DND-41 (cell line): Measurements from ENCODE around the gene TCF20.

Experiments used
- ATAC-seq: fragments of 200-7000 bp; cut with Tn5 transposase; 3 replicates; pipeline ENCODE4 v1.9.1; 2021; ENCODE audit warnings: low read depth; ENCODE audit not compliant: insufficient read depth
- DNase-seq: peaks from one replicate; pipeline ENCODE4 v3.0.0-alpha.2; 2020
- H2AFZ ChIP-seq: 2 replicates; pipeline ENCODE4 v1.6.0; 2012; ENCODE audit warnings: low read depth, low read length
- H3K27ac ChIP-seq: 2 replicates; pipeline ENCODE4 v1.5.1; 2012; ENCODE audit warnings: low read length, inconsistent platforms
- H3K27me3 ChIP-seq: fragments of 200-600 bp; sonication (generic); 2 replicates; pipeline ENCODE4 v1.6.0; 2012; ENCODE audit warnings: low read length, mild to moderate bottlenecking, inconsistent platforms; ENCODE audit not compliant: insufficient read depth, poor library complexity
- H3K36me3 ChIP-seq: 2 replicates; pipeline ENCODE4 v1.5.1; 2012; ENCODE audit warnings: low read length, inconsistent platforms; ENCODE audit not compliant: insufficient read depth
- H3K4me1 ChIP-seq: 2 replicates; pipeline ENCODE4 v1.5.1; 2012; ENCODE audit warnings: mild to moderate bottlenecking, low read length; ENCODE audit not compliant: insufficient read depth
- H3K4me2 ChIP-seq: 2 replicates; pipeline ENCODE4 v1.6.0; 2012; ENCODE audit warnings: mild to moderate bottlenecking, moderate library complexity, low read length, inconsistent platforms; ENCODE audit not compliant: insufficient read depth
- H3K4me3 ChIP-seq, 2 experiments: fragments of 200-600 bp in 1 of 2; shearing (Covaris generic) in 1 of 2; 2 replicates each; pipeline ENCODE4 v1.5.1; 2012 to 2016; ENCODE audit warnings: inconsistent platforms in 2 of 2, low read length in 2 of 2, mild to moderate bottlenecking in 2 of 2, low read depth in 1 of 2, moderate library complexity in 1 of 2
- H3K79me2 ChIP-seq: 2 replicates; pipeline ENCODE4 v1.6.0; 2012; ENCODE audit warnings: low read length, inconsistent platforms; ENCODE audit not compliant: insufficient read depth
- H3K9ac ChIP-seq: 2 replicates; pipeline ENCODE4 v1.6.0; 2012; ENCODE audit warnings: low read depth, mild to moderate bottlenecking, inconsistent platforms, low read length, moderate library complexity
- H3K9me3 ChIP-seq: 2 replicates; pipeline ENCODE4 v1.5.1; 2012; ENCODE audit warnings: low read length, moderate library complexity, mild to moderate bottlenecking, inconsistent platforms; ENCODE audit not compliant: insufficient read depth, severe bottlenecking
- H4K20me1 ChIP-seq: 2 replicates; pipeline ENCODE4 v1.6.0; 2012; ENCODE audit warnings: low read length; ENCODE audit not compliant: insufficient read depth
- CTCF ChIP-seq: IDR thresholded peaks from 2 replicates; pipeline ENCODE4 v1.5.1; 2012; ENCODE audit warnings: borderline replicate concordance, low read length, moderate library complexity, mild to moderate bottlenecking; ENCODE audit not compliant: poor library complexity, severe bottlenecking; ENCODE audit errors: extremely low read depth
- EZH2 ChIP-seq: IDR thresholded peaks from 3 replicates; pipeline ENCODE4 v1.6.1; 2012; ENCODE audit warnings: borderline replicate concordance, low read depth, mild to moderate bottlenecking, moderate library complexity, low read length, inconsistent platforms; ENCODE audit not compliant: severe bottlenecking

TCF20 gene

GRCh38 chr22:42289671-42290541 is 19.5 kb upstream of the TCF20 start:
- no peaks in the 10 kb centered on the region for H3K27me3 ChIP-seq
- ATAC-seq (no peak), DNase-seq (no peak)
- no peak overlapping the region for H2AFZ ChIP-seq
- H3K27ac ChIP-seq = no peak overlapping the region
- H4K20me1 ChIP-seq = peaks cover 69% of the 10 kb centered on the region
- 0 out of 2 replicates have a peak, but pooled peaks cover 4% of the 10 kb centered on the region for H3K36me3 ChIP-seq
- H3K9me3 ChIP-seq = no peaks in the 10 kb centered on the region
- no peak overlapping the region for H3K4me2 ChIP-seq
- H3K79me2 ChIP-seq = peaks cover 14% of the 10 kb centered on the region; the same call in 1 of the 2 replicates
- H3K4me1 ChIP-seq = peaks cover 24% of the 10 kb centered on the region
- H3K9ac ChIP-seq = no peak overlapping the region
- no peak overlapping the region for H3K4me3 ChIP-seq
- no peak for TF ChIP-seq CTCF
- TF ChIP-seq EZH2 = no peak

- Histone ChIP-seq H4K20me1 (peaks cover 72% of the 10 kb centered on the region), H3K27ac (no peak overlapping the region), H3K4me1 (peaks cover 24% of the 10 kb centered on the region), H3K9ac (no peak overlapping the region), H3K79me2 (peaks cover 18% of the 10 kb centered on the region; the same call in 1 of the 2 replicates), H3K4me3 (no peak overlapping the region), H3K27me3 (no peaks in the 10 kb centered on the region), H3K4me2 (no peak overlapping the region), H3K9me3 (no peaks in the 10 kb centered on the region), H3K36me3 (0 out of 2 replicates have a peak, but pooled peaks cover 4% of the 10 kb centered on the region), H2AFZ (no peak overlapping the region)
- TF ChIP-seq CTCF (no peak), EZH2 (no peak)
- DNase-seq (no peak), ATAC-seq (no peak)
These were observed 18.3 kb upstream of the TCF20 start for GRCh38 chr22:42288791-42289190.

- H3K4me1 ChIP-seq = peaks cover 24% of the 10 kb centered on the region
- H3K79me2 ChIP-seq = peaks cover 18% of the 10 kb centered on the region; the same call in 1 of the 2 replicates
- H4K20me1 ChIP-seq = peaks cover 68% of the 10 kb centered on the region
- no peaks in the 10 kb centered on the region for H3K9me3 ChIP-seq
- H2AFZ ChIP-seq = no peak overlapping the region
- H3K36me3 ChIP-seq = 0 out of 2 replicates have a peak, but pooled peaks cover 4% of the 10 kb centered on the region
- DNase-seq (peak; percentile 50), ATAC-seq (peak; percentile 67)
- TF ChIP-seq EZH2 (no peak), CTCF (no peak)
- H3K27me3 ChIP-seq = no peaks in the 10 kb centered on the region
- 0 out of 2 replicates have a peak overlapping the region, but pooled peaks have one; percentile 39 for H3K27ac ChIP-seq
- no peak overlapping the region for H3K4me2 ChIP-seq
- no peak overlapping the region for H3K4me3 ChIP-seq
- no peak overlapping the region for H3K9ac ChIP-seq
These were observed 16.9 kb upstream of the TCF20 start for GRCh38 chr22:42287174-42287890.
